ENCODE data around the gene MICAL1.

Gene MICAL1

GRCh38 chr6:109452181-109452580, 3.4 kb downstream of the MICAL1 start:
- DNase-seq: no peak

DNA sequence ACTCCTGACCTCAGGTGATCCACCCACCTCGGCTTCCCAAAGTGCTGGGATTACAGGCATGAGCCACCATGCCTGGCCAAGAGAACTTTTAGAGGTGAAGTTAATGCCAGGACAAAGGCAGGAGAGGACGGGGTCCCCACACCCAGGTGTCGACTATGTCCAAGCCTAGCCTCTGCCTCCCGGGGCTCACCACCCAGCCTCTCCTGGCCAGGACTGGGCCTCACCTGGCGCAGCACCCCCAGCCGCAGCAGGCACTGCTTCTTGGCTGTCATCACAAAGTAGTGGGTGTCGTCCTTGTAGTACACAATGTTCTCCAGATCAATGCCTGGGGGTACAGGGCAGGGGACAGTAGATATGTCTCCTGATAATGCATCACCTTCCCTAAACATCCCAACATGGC, 4.2 kb downstream of the MICAL1 start:
- no peak for DNase-seq

- DNase-seq: no peak
These were observed 4.8 kb downstream of the MICAL1 start for GRCh38 chr6:109450801-109451200.

DNA sequence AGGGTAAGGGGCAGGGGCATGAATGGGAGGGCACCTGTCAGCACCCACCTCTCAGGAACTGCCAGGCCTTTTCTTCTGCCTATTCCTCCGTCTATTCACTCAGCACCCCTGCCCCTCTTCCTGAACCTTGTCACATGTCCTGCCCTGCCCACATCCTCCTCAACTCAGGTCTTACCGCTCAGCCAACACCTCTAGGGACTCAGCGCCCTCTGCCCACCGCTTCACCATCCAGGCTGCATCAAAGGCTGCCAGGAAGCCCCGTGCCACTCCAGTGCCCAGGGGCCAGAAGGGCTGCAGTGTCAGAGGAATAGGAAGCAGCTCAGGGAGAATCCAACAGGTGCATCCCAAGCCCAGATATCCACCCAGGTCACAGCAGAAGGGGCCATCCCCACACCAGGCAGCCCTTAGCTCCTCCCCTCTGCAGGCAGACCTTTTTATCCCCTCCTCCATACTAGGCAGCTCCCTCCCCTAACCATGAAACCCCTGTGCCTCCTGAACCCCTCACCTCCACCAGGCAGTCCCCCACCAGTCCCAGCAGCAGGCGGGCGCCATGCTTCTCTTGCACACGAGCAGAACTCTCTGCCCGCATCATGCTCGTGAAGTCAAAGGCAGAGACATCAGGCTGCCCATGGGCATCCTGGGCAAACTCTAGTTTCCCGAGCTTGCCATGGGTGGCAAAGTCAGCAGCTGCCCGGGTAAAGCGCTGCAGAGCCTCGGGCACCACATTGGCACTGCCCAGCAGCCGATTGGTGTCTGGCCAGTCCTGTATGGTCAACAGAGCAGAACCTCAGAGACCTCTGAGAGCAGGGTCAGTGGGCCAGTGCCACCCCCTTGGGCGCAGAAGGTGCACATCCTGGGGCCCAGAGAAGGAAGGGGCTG, 5.5 kb downstream of the MICAL1 start:
- DNase-seq: no peak

GRCh38 chr6:109449064-109449794, 6.3 kb downstream of the MICAL1 start:
- no peak for DNase-seq

DNA sequence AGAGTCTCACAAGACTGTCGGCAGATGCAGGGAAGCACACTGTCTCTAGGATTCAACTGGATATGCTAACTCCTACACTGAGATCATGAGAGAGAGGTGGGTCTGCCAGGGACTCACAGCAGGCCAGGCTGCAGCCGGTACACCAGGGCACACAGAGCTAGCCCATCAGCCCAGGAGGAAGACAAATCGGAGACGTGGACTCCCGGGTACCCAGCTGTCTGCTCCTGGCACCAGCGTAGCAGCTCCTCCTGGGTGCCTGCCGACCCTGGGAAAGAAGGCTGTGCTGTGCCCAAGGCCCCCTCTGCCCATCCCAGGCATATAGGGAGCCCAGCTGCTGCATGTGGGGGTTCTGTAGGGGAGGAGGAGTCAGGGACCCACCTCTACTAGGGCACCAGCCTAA, 7.0 kb downstream of the MICAL1 start:
- no peak for DNase-seq

DNA sequence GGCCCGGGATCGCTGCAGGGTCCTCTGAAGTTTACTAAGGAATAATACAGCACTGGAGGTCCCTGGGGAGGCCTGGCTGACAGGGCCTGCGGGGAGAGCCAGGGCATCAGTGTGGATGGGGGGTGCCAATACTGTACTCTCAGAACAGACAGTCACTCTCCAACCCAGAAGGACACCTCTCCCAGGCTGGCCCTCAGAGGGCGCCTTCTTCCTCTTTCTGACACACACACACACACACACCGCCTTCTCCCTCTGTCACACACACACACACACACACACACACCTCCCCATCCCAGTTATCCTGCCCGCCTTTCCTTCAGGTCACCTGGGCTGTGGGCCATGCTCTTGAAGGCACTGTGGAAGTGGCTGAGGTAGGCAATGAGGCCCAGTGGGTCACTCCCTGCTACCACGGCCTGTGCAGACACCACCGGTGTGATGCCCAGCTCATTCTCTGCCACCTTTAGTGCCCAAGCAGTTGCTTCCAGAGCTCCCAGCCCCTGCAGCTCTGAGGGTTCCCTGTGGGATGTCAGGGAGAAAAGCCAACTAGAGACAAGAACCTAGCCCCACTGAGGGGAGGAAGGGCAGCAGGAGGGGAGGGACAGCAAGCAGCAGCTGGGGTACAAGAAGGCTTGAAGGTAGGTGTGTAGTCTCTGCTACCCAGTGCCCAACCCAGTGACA, 7.6 kb downstream of the MICAL1 start:
- peak; percentile 51 for DNase-seq

DNA sequence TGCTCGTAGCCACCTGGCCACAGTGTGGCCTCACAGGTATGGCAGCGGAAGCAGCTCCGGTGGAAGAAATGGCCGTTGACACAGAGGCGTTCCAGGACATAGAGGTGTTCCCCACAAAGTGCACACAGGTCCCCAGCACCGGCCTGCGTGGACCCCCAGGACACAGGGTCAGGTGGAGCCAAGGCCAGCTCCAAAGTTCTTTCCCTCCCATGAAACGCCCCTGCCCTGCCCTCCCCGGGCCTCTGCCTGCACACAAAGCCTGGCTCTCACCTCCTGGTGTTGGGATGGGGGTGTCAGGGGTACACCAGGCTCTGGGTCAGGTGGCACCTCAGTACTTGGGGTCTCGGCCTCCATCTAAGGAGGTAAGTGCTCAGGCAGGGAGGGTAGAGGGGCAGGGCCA, 8.5 kb downstream of the MICAL1 start:
- DNase-seq: no peak

DNA sequence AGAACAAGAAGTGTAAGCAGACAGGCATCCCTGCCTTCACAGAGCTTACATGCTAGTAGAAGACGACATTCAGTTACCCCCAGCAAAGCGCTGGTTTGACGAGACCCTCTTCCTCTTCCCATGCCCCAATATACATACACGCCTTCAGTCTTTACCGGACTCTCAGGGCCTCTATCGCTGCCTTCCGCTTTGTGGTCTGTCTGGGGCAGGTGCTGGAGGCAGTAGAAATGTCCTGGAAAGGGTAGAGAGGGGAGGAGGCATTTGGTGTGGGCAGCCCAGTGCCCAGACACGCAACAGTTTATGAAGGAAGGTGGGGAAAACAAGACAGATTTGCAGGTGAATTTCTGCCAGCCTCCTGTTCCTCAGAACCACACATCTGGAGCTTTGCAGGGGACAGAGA, 9.0 kb downstream of the MICAL1 start:
- DNase-seq: no peak

DNA sequence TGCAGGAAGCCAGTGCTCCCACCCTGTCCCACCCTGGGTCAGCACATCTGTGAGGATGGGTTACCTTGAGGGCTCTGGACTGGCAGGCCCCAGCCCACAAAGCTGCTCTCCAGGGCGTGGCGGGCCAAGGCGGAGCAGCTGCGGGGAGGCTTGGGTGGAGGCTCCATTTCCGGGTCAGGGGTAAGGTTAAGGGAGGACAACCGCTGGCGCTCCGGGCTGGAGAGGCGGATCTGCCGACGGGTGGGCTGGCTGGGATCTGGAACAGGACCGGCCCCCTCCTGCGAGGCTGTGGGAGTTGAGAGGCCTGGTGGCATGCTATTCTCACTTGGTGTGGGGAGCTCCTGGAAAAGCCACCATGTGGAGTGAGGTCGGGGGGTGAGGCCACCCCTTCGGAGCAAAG, 9.5 kb downstream of the MICAL1 start:
- no peak for DNase-seq

GRCh38 chr6:109445382-109445781, 10.2 kb downstream of the MICAL1 start:
- no peak for DNase-seq

- no peak for DNase-seq
These were observed 12.1 kb downstream of the MICAL1 start for GRCh38 chr6:109443425-109443950.

DNA sequence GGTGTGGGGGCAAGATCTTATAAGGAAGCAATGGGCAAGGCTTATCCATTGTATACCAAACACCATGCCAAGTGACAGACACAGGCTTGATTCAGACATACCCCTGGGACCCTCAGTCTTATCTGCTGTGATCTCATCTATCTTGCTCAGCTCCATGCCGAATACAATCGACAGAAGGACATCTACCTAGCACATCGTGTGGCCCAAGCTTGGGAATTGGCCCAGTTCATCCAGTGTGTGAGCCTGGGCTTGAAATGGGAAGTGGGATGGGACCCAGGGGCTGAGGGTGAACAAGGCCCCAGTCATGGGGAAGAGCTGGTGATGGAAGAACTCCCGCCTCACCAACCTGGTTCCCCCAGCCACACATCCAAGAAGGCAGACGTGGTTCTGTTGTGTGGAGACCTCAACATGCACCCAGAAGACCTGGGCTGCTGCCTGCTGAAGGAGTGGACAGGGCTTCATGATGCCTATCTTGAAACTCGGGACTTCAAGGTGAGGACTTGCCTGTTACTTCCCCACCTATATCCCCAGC, 13.1 kb downstream of the MICAL1 start:
- no peak for DNase-seq

- DNase-seq: no peak
These were observed 14.3 kb downstream of the MICAL1 start for GRCh38 chr6:109441069-109441816.

DNA sequence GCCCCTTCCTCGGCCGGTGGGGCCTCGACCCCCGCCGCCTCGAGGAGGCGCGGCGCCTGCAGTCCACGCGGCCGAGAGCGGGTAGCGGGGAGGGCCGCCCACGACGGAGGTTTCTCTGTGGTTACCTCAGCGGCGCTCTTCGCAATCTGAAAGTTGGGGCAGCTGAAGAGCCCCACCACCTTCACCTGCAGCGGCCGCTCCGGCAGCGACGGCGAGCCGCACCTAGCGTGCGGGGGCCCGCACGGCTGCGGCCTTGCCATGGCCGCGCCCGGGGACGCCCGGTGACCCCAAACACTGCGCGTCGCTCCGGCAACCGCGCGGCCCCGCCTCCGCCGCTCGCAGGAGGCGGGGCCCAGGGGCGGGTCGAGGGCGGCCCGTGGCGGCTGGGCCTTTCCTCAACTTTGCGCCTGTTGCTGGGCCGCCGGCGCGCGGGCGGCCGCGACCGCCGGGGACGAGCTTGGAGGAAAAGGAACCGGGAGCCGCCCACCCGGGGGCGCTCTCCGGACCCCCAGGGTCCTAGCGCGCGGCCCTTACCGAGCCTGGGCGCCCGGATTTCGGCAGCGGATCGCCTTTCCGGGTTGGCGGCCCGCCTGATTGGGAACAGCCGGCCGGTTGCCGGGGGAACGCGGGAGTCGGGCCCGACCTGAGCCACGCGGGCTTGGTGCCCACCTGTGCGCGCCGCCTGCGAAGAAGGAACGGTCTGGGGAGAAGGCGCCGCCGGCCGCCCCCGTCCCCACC, 15.1 kb downstream of the MICAL1 start, which contains the start of the genes PPIL6 and SMPD2:
Gene PPIL6, minus strand, starts transcription at position 298 of the 738 bp plus-strand sequence. Its CDS starts 38 bp downstream, at position 260.
Gene SMPD2, plus strand, starts transcription at position 394 of the 738 bp plus-strand sequence. CDS start 398 bp downstream, outside the sequence.
- peak; percentile 90 for DNase-seq

DNA sequence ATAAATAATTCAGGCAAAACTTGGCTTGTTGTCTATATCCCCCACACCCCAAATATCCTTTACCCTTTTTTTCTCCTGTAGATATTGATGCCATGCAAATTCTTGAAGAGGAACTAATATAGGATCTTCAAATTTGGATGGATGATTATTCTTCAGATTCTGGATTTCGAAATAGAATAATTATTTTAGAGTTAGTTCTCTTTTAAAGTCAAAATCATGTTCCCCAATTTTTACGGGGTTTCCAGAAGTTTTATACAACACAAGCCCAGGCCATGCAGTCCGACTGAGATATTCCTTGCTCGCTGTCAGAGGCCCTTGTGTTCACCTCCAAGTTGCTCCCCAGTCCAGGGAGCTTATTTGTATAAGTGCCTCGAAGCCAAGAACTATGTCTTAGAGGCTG, 19.5 kb downstream of the MICAL1 start:
- DNase-seq: no peak

DNA sequence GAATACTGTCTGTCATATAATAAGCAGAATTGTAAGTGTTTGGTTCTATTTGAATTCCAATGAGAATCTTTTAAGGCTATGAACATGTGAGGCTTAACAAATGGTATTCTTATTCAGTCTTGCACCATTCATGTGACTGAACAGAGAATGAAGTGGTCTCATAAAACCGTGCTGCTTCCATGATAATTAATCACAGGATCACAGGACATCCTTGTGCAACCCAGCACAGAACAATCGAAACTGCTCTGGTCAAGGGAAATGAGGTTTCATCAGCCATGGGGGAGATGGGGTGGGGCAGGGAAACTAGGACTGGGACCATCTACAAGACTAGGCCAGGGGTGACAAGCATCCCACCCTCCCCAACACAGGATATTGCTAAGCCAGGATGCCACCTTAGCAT, 21.1 kb downstream of the MICAL1 start:
- DNase-seq: no peak

DNA sequence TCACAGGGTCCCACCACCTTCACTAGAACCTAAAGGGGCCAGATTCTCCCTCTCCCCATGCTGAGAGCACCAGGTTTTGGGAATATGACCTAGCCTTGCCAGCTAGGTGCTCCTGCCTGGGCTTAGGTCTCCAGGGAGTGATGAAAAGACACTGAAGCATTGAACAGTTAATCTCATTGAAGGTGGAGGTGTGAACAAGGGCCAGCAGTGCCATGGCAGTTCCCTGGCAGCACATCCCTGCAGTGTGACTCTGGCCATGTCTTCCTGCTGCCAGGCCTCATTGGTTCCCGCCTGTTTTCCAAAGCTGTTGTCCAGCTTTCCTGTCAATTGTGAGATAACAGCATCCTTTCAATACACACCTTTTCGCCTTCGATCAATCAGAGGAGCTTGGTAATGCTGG, 26.1 kb downstream of the MICAL1 start:
- DNase-seq: no peak

GRCh38 chr6:109428889-109429477, 26.6 kb downstream of the MICAL1 start:
- no peak for DNase-seq

- DNase-seq: no peak
These were observed 30.6 kb downstream of the MICAL1 start for GRCh38 chr6:109424946-109425345.

- DNase-seq: no peak
These were observed 34.4 kb downstream of the MICAL1 start for GRCh38 chr6:109421184-109421583.
